GM19463 (cell line): ENCODE measurements around the gene ANAPC5.

Experiments used
- ATAC-seq: cut with Tn5 transposase; IDR thresholded peaks from one replicate; pipeline ENCODE4 v1.9.1; 2021; ENCODE audit warnings: mild to moderate bottlenecking, moderate library complexity; ENCODE audit not compliant: unreplicated experiment

Gene ANAPC5

DNA sequence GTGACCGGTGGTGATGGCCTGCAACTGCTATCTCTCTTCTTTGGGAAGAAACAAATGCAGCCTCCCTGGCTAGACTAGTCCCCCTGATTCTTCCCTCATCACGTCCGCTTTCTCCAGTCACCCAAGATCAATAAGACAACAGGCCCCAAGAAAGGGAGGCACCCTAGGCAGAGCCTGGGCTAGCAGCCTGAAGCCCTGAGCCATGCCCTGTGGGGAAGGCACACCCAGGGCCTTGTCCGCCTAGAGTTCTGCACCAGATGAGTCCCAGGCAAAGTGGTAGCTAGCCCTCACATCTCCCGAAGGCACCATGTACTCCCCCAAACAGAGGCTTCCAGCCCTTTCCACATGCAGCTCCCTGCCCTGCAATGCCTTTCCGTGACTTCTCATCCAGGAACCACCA, 90.8 kb downstream of the ANAPC5 start:
- ATAC-seq, result no peak

GRCh38 chr12:121260091-121260490, 92.1 kb downstream of the ANAPC5 start:
- no peak for ATAC-seq

- ATAC-seq, result no peak
Measured at GRCh38 chr12:121259074-121259473, 93.1 kb downstream of the ANAPC5 start.
